ENCODE data around the gene WIPF2.

The WIPF2 gene

GRCh38 chr17:40218740-40219593, at the start of gene WIPF2:
Gene WIPF2, plus strand, starts transcription at chr17:40219304. Its CDS starts 37,156 bp downstream, at chr17:40256460.
- no peak for TF ChIP-seq FOXP2 (optimal IDR thresholded peaks at IDR 0.05; ENCODE audit: control extremely low read depth, extremely low read length, insufficient read depth)
- TF ChIP-seq POLR2AphosphoS5 (IDR thresholded peaks at IDR 0.05; ENCODE audit: borderline replicate concordance, low read depth, low read length): peak; percentile 48; the same call in 1 of the 2 replicates
- Histone ChIP-seq H3K4me3 (peak within 1 kb of the TSS; percentile 81), H3K9me3 (ENCODE audit: low read depth, low read length) (no peaks in the 10 kb centered on the region), H3K9ac (ENCODE audit: insufficient read length) (peak within 1 kb of the TSS; percentile 82), H3K36me3 (ENCODE audit: insufficient read depth, low read length) (no peaks in the 10 kb centered on the region), H3K27ac (peak within 1 kb of the TSS; percentile 85)
- DNase-seq (ENCODE audit: low read depth, low spot score): peak; percentile 77

- no peak for DNase-seq (ENCODE audit: low read depth, low spot score)
- Histone ChIP-seq H3K27ac (no peak overlapping the region), H3K36me3 (ENCODE audit: insufficient read depth, low read length) (peaks cover 85% of the 10 kb centered on the region), H3K4me3 (no peak overlapping the region), H3K9ac (ENCODE audit: insufficient read length) (no peak overlapping the region), H3K9me3 (ENCODE audit: low read depth, low read length) (no peaks in the 10 kb centered on the region)
- no peak for TF ChIP-seq FOXP2 (optimal IDR thresholded peaks at IDR 0.05; ENCODE audit: control extremely low read depth, extremely low read length, insufficient read depth)
- TF ChIP-seq POLR2AphosphoS5 (IDR thresholded peaks at IDR 0.05; ENCODE audit: borderline replicate concordance, low read depth, low read length): no peak
- no peak for TF ChIP-seq EZH2 (IDR thresholded peaks at IDR 0.05)
These were observed 48.8 kb upstream of the WIPF2 start for GRCh38 chr17:40170325-40170724.

GRCh38 chr17:40171750-40172149, 47.4 kb upstream of the WIPF2 start:
- H3K9ac ChIP-seq (ENCODE audit: insufficient read length): no peak overlapping the region
- peaks cover 75% of the 10 kb centered on the region for H3K36me3 ChIP-seq (ENCODE audit: insufficient read depth, low read length)
- no peak for DNase-seq (ENCODE audit: low read depth, low spot score)
- TF ChIP-seq FOXP2 (optimal IDR thresholded peaks at IDR 0.05; ENCODE audit: control extremely low read depth, extremely low read length, insufficient read depth) (no peak), EZH2 (IDR thresholded peaks at IDR 0.05) (no peak), POLR2AphosphoS5 (IDR thresholded peaks at IDR 0.05; ENCODE audit: borderline replicate concordance, low read depth, low read length) (no peak)
- no peak overlapping the region for H3K27ac ChIP-seq
- no peak overlapping the region for H3K4me3 ChIP-seq
- no peaks in the 10 kb centered on the region for H3K9me3 ChIP-seq (ENCODE audit: low read depth, low read length)

- Histone ChIP-seq H3K27ac (no peak overlapping the region), H3K4me3 (no peak overlapping the region), H3K36me3 (ENCODE audit: insufficient read depth, low read length) (peaks cover 63% of the 10 kb centered on the region), H3K9ac (ENCODE audit: insufficient read length) (no peak overlapping the region), H3K9me3 (ENCODE audit: low read depth, low read length) (no peaks in the 10 kb centered on the region)
- DNase-seq (ENCODE audit: low read depth, low spot score): no peak
- TF ChIP-seq FOXP2 (optimal IDR thresholded peaks at IDR 0.05; ENCODE audit: control extremely low read depth, extremely low read length, insufficient read depth) (no peak), POLR2AphosphoS5 (IDR thresholded peaks at IDR 0.05; ENCODE audit: borderline replicate concordance, low read depth, low read length) (no peak), EZH2 (IDR thresholded peaks at IDR 0.05) (no peak)
These were observed 45.9 kb upstream of the WIPF2 start for GRCh38 chr17:40173091-40173777.

- TF ChIP-seq FOXP2 (optimal IDR thresholded peaks at IDR 0.05; ENCODE audit: control extremely low read depth, extremely low read length, insufficient read depth) (no peak), POLR2AphosphoS5 (IDR thresholded peaks at IDR 0.05; ENCODE audit: borderline replicate concordance, low read depth, low read length) (no peak), EZH2 (IDR thresholded peaks at IDR 0.05) (no peak)
- H3K36me3 ChIP-seq (ENCODE audit: insufficient read depth, low read length): peaks cover 58% of the 10 kb centered on the region
- no peak overlapping the region for H3K9ac ChIP-seq (ENCODE audit: insufficient read length)
- no peak overlapping the region for H3K27ac ChIP-seq
- no peak overlapping the region for H3K4me3 ChIP-seq
- DNase-seq (ENCODE audit: low read depth, low spot score): no peak
- no peaks in the 10 kb centered on the region for H3K9me3 ChIP-seq (ENCODE audit: low read depth, low read length)
These were observed 45.3 kb upstream of the WIPF2 start for GRCh38 chr17:40173778-40174135.

- no peak for DNase-seq (ENCODE audit: low read depth, low spot score)
- Histone ChIP-seq H3K27ac (no peak overlapping the region; the same call in 1 of the 2 replicates), H3K4me3 (no peak overlapping the region), H3K9ac (ENCODE audit: insufficient read length) (no peak overlapping the region), H3K9me3 (ENCODE audit: low read depth, low read length) (no peaks in the 10 kb centered on the region), H3K36me3 (ENCODE audit: insufficient read depth, low read length) (peaks cover 50% of the 10 kb centered on the region)
- TF ChIP-seq POLR2AphosphoS5 (IDR thresholded peaks at IDR 0.05; ENCODE audit: borderline replicate concordance, low read depth, low read length) (no peak), FOXP2 (optimal IDR thresholded peaks at IDR 0.05; ENCODE audit: control extremely low read depth, extremely low read length, insufficient read depth) (no peak), EZH2 (IDR thresholded peaks at IDR 0.05) (no peak)
These were observed 44.6 kb upstream of the WIPF2 start for GRCh38 chr17:40174514-40174913.

- TF ChIP-seq FOXP2 (optimal IDR thresholded peaks at IDR 0.05; ENCODE audit: control extremely low read depth, extremely low read length, insufficient read depth) (no peak), POLR2AphosphoS5 (IDR thresholded peaks at IDR 0.05; ENCODE audit: borderline replicate concordance, low read depth, low read length) (no peak), EZH2 (IDR thresholded peaks at IDR 0.05) (no peak)
- no peak for DNase-seq (ENCODE audit: low read depth, low spot score)
- no peak overlapping the region for H3K4me3 ChIP-seq
- peaks cover 34% of the 10 kb centered on the region for H3K36me3 ChIP-seq (ENCODE audit: insufficient read depth, low read length)
- no peaks in the 10 kb centered on the region for H3K9me3 ChIP-seq (ENCODE audit: low read depth, low read length)
- H3K27ac ChIP-seq: no peak overlapping the region; the same call in 1 of the 2 replicates
- H3K9ac ChIP-seq (ENCODE audit: insufficient read length): no peak overlapping the region
These were observed 43.0 kb upstream of the WIPF2 start for GRCh38 chr17:40175928-40176753.

GRCh38 chr17:40176754-40177110, 42.4 kb upstream of the WIPF2 start:
- no peak for TF ChIP-seq POLR2AphosphoS5 (IDR thresholded peaks at IDR 0.05; ENCODE audit: borderline replicate concordance, low read depth, low read length)
- TF ChIP-seq EZH2 (IDR thresholded peaks at IDR 0.05): no peak
- TF ChIP-seq FOXP2 (optimal IDR thresholded peaks at IDR 0.05; ENCODE audit: control extremely low read depth, extremely low read length, insufficient read depth): no peak
- DNase-seq (ENCODE audit: low read depth, low spot score): no peak
- H3K9me3 ChIP-seq (ENCODE audit: low read depth, low read length): no peaks in the 10 kb centered on the region
- H3K4me3 ChIP-seq: peak overlapping the region; percentile 84; the same call in 1 of the 2 replicates
- no peak overlapping the region for H3K27ac ChIP-seq
- H3K36me3 ChIP-seq (ENCODE audit: insufficient read depth, low read length): peaks cover 28% of the 10 kb centered on the region
- H3K9ac ChIP-seq (ENCODE audit: insufficient read length): no peak overlapping the region
